Esophagus muscularis mucosa (tissue), 4 donors: ENCODE measurements around the gene HBA2.
A peak's percentile ranks its signal among the peaks of the same experiment; 100 is the strongest.

Experiments
- CTCF ChIP-seq, 3 experiments: fragments of 200-600 bp in 2 of 3; fragments of 450-650 bp in 1 of 3; sonication (generic) in 2 of 3; IDR thresholded peaks; one replicate each; pipeline ENCODE4 v1.5.1; 2017 to 2019; ENCODE audit warnings: antibody characterized with exemption in 3 of 3, mild to moderate bottlenecking in 2 of 3, moderate library complexity in 1 of 3
- EP300 ChIP-seq: sonication (generic); formaldehyde crosslinking; IDR thresholded peaks from one replicate; pipeline ENCODE4 v1.6.1; 2017; ENCODE audit warnings: antibody characterized with exemption
- POLR2A ChIP-seq: fragments of 450-650 bp; IDR thresholded peaks from one replicate; pipeline ENCODE4 v1.6.1; 2017; ENCODE audit warnings: antibody characterized with exemption, moderate library complexity, mild to moderate bottlenecking, low read depth
- POLR2AphosphoS5 ChIP-seq, 2 donors: sonication (generic); formaldehyde crosslinking; IDR thresholded peaks; one replicate each; pipeline ENCODE4 v1.6.1; 2017; ENCODE audit warnings: antibody characterized with exemption in 2 of 2

GRCh38 chr16:180101-180675, 7.5 kb downstream of the HBA2 start, which contains the start of gene HBQ1:
- peak; percentile 9 to 27 (median 13) for TF ChIP-seq CTCF (IDR thresholded peaks at IDR 0.05)
- TF ChIP-seq POLR2A = no peak
- no peak for TF ChIP-seq EP300
- no peak for TF ChIP-seq POLR2AphosphoS5 (IDR thresholded peaks at IDR 0.05)
